ENCODE data around the gene CPNE5. TPM values are rescaled to one million over a fixed set of nuclear protein-coding genes. Genes with fewer than 3 reads are reported as not detected.
A peak's percentile ranks its signal among the peaks of the same experiment; 100 is the strongest.

The CPNE5 gene
- total and polyA plus RNA-seq, 9 of the 15 experiments (the other 6 are each of a cell fraction or from before 2014, with no cell fraction given): 0.14 to 1.0 (median 0.46) TPM; not detected in 2

- in situ Hi-C loops (cut with MboI) (no loop called here), intact Hi-C loops (cut with micrococcal nuclease) (no loop called here)
- H3K4me1 ChIP-seq (replicated peaks in 1 of 2; ENCODE audit: control insufficient read depth in 2 of 2, insufficient read depth in 2 of 2, low read length in 2 of 2): peaks cover 34 to 64% of the 10 kb centered on the region in 2 experiments
- H4K20me1 ChIP-seq (replicated peaks; ENCODE audit: control insufficient read depth, insufficient read depth, low read length): no peaks in the 10 kb centered on the region
- ChIA-PET CTCF (ENCODE audit: low intra/inter-chr PET ratio) (no interaction called here), POLR2A (interaction anchor here (0.5 to 2.7 kb wide), 5 partner anchors 10 to 63 kb away, joined by 3 to 7 read pairs (median 3); no protein-coding TSS in a partner anchor)
- H3K4me2 ChIP-seq (ENCODE audit: insufficient read depth, low read length): peak overlapping the region; percentile 16; the same call in 1 of the 2 replicates
- H3K27me3 ChIP-seq (ENCODE audit: control insufficient read depth in 2 of 2, insufficient read depth in 2 of 2, low read length in 2 of 2): no peaks in the 10 kb centered on the region
- BruUV-seq (replicated peaks): no TSS peak
- peak overlapping the region; percentile 30 for H2AFZ ChIP-seq (ENCODE audit: low read depth, low read length)
- FAIRE-seq (no peak), DNase-seq (ENCODE audit: extremely low read depth in 1 of 4, low spot score in 3 of 4) (peak in 2 of 4 experiments; percentile 36 to 42), ATAC-seq (no peak)
- H3K27ac ChIP-seq (ENCODE audit: extremely low read depth, low read depth, low read length): no peak overlapping the region
- H3K4me3 ChIP-seq: no peak overlapping the region
- H3K9ac ChIP-seq (ENCODE audit: insufficient read depth in 1 of 2, low read depth in 2 of 2, low read length in 2 of 2): peak overlapping the region in 1 of 2 experiments; percentile 3; a peak in 1 of 4 replicates
- no peaks in the 10 kb centered on the region for H3K9me1 ChIP-seq (ENCODE audit: control insufficient read depth, insufficient read depth, low read length)
- 9% methylated on average over 6 of the region's 6 CpGs for WGBS (ENCODE audit: insufficient coverage, low coverage, missing lambda C conversion rate)
- H3K9me3 ChIP-seq (replicated peaks; ENCODE audit: control insufficient read depth, insufficient read depth, low read depth, low read length): no peaks in the 10 kb centered on the region
- H3K36me3 ChIP-seq (ENCODE audit: control insufficient read depth, insufficient read depth, low read length): no peaks in the 10 kb centered on the region
- H3K79me2 ChIP-seq (ENCODE audit: control insufficient read depth, insufficient read depth, low read length): no peaks in the 10 kb centered on the region
- TF ChIP-seq PKNOX1 (IDR thresholded peaks at IDR 0.05) (peak; percentile 50), CBX5 (IDR thresholded peaks at IDR 0.05; ENCODE audit: borderline replicate concordance, low read depth) (no peak), RUNX1 (IDR thresholded peaks at IDR 0.05; ENCODE audit: low read depth) (no peak), CBX3 (IDR thresholded peaks at IDR 0.05; ENCODE audit: borderline replicate concordance in 1 of 2, low read length in 2 of 2) (no peak), TRIM25 (IDR thresholded peaks at IDR 0.05; ENCODE audit: borderline replicate concordance) (no peak), PTTG1 (tag; IDR thresholded peaks at IDR 0.05; ENCODE audit: low read depth) (no peak), BRF2 (IDR thresholded peaks at IDR 0.05; ENCODE audit: borderline replicate concordance, insufficient read depth, insufficient read length) (no peak), SIN3A (IDR thresholded peaks at IDR 0.05; ENCODE audit: borderline replicate concordance in 2 of 2, control insufficient read depth in 1 of 2, low read depth in 2 of 2, low read length in 2 of 2) (no peak), TFAP4 (CRISPR knock-in tag; IDR thresholded peaks at IDR 0.05; ENCODE audit: borderline replicate concordance) (peak; percentile 76; the same call in 1 of the 2 replicates), ID3 (CRISPR knock-in tag; IDR thresholded peaks at IDR 0.05) (no peak), ID3 (tag; IDR thresholded peaks at IDR 0.05) (no peak), SFPQ (IDR thresholded peaks at IDR 0.05; ENCODE audit: low read depth, low read length) (no peak), WHSC1 (IDR thresholded peaks at IDR 0.05; ENCODE audit: low read length) (no peak), HEY1 (CRISPR knock-in tag; IDR thresholded peaks at IDR 0.05; ENCODE audit: borderline replicate concordance) (no peak)
Measured at GRCh38 chr6:36825452-36825851, 13.8 kb downstream of the CPNE5 start.
